GM15510 (cell line): ENCODE data around the gene LMX1A.

ENCODE experiments used
- POLR2A ChIP-seq: IDR thresholded peaks from 3 replicates; pipeline ENCODE4 v1.6.1; 2011; ENCODE audit warnings: borderline replicate concordance; ENCODE audit not compliant: insufficient read length; ENCODE audit errors: extremely low read depth

Gene LMX1A

GRCh38 chr1:165376811-165377311, 20.3 kb upstream of the LMX1A start:
- TF ChIP-seq POLR2A: no peak

- TF ChIP-seq POLR2A: no peak
Observed at GRCh38 chr1:165376041-165376810, 19.7 kb upstream of the LMX1A start.

GRCh38 chr1:165375623-165376022, 19.1 kb upstream of the LMX1A start:
- no peak for TF ChIP-seq POLR2A

- TF ChIP-seq POLR2A: no peak
Observed at GRCh38 chr1:165371588-165372225, 15.2 kb upstream of the LMX1A start.

GRCh38 chr1:165369255-165369848, 12.8 kb upstream of the LMX1A start:
- TF ChIP-seq POLR2A: no peak

GRCh38 chr1:165367375-165367993, 11.0 kb upstream of the LMX1A start:
- no peak for TF ChIP-seq POLR2A

GRCh38 chr1:165365341-165365740, 8.8 kb upstream of the LMX1A start:
- no peak for TF ChIP-seq POLR2A

GRCh38 chr1:165364568-165365133, 8.1 kb upstream of the LMX1A start:
- TF ChIP-seq POLR2A: no peak

- no peak for TF ChIP-seq POLR2A
Observed at GRCh38 chr1:165356876-165357275, 361 bp upstream of the LMX1A start.

GRCh38 chr1:165355139-165355976, 1.2 kb downstream of the LMX1A start:
- no peak for TF ChIP-seq POLR2A

- no peak for TF ChIP-seq POLR2A
Observed at GRCh38 chr1:165354739-165355138, 1.8 kb downstream of the LMX1A start.

- no peak for TF ChIP-seq POLR2A
Observed at GRCh38 chr1:165353731-165354671, 2.5 kb downstream of the LMX1A start.
